HepG2 (cell line): Measurements from ENCODE around the gene HOXC5. TPM values are rescaled to one million over a fixed set of nuclear protein-coding genes. Genes with fewer than 3 reads are reported as not detected.

Experiments used
- ATAC-seq: fragments of 200-7000 bp; cut with Tn5 transposase; 3 replicates; pipeline ENCODE4 v1.9.1; 2020; ENCODE audit warnings: mild to moderate bottlenecking, moderate library complexity
- BruUV-seq: library from RNA; stranded (reverse); fragments of 400-500 nt; replicated peaks from 2 replicates; lab custom pipeline; 2021; lab: Mats Ljungman, UMichigan
- CTCF ChIA-PET: fragments of 300-600 bp; formaldehyde crosslinking; extraction: SDS; loops from one replicate; lab custom pipeline; 2021; ENCODE audit warnings: low total read pairs, inconsistent platforms, low intra/inter-chr PET ratio; lab: Yijun Ruan, JAX
- POLR2A ChIA-PET: fragments of 350-600 bp; sonication (Branson Sonifier 250); formaldehyde crosslinking; loops from one replicate; lab custom pipeline; 2020; ENCODE audit warnings: antibody characterized with exemption, inconsistent platforms; lab: Yijun Ruan, JAX
- DNase-seq: peaks from one replicate; pipeline ENCODE4 v3.0.0-alpha.2; 2015; ENCODE audit warnings: low spot score
- FAIRE-seq: peaks from 3 replicates; lab custom pipeline; 2011; peaks lifted over from hg19 to GRCh38; lab: Jason Lieb, UNC
- H2AFZ ChIP-seq: one replicate; pipeline ENCODE4 v1.6.1; 2011; ENCODE audit warnings: low read length, inconsistent platforms
- H3K27ac ChIP-seq: fragments of 300-600 bp; 3 replicates; pipeline ENCODE4 v1.8.0; 2011; ENCODE audit warnings: mixed run types, mild to moderate bottlenecking, mixed read lengths, low read length, inconsistent platforms; ENCODE audit not compliant: insufficient read depth; ENCODE audit errors: extremely low read length
- H3K27me3 ChIP-seq, 2 experiments: fragments of 200-600 bp in 1 of 2; 2 replicates in 1 of 2; 3 replicates in 1 of 2; pipeline versions ENCODE4 v1.6.0 to v1.8.0; 2011; ENCODE audit warnings: low read length in 2 of 2, mild to moderate bottlenecking in 2 of 2, moderate library complexity in 2 of 2, inconsistent platforms in 1 of 2; ENCODE audit not compliant: insufficient read depth in 2 of 2, control insufficient read depth in 1 of 2
- H3K36me3 ChIP-seq, 2 experiments: fragments of 200-600 bp in 1 of 2; replicated peaks in 1 of 2; 2 replicates in 1 of 2; 3 replicates in 1 of 2; pipeline versions ENCODE4 v1.5.1 to v1.8.0; 2011; ENCODE audit warnings: low read length in 2 of 2, inconsistent platforms in 1 of 2; ENCODE audit not compliant: insufficient read depth in 2 of 2, control insufficient read depth in 1 of 2
- H3K4me1 ChIP-seq: 2 replicates; pipeline ENCODE4 v1.5.1; 2012; ENCODE audit warnings: low read length, inconsistent platforms; ENCODE audit not compliant: insufficient read depth
- H3K4me2 ChIP-seq: 2 replicates; pipeline ENCODE4 v1.6.0; 2011; ENCODE audit warnings: low read depth, low read length, inconsistent platforms
- H3K4me3 ChIP-seq, 3 experiments: fragments of 200-600 bp in 1 of 3; sonication (generic), shearing (Covaris generic) in 1 of 3; replicated peaks in 1 of 3; 2 replicates each; pipeline ENCODE4 v1.5.1; 2011 to 2016; ENCODE audit warnings: low read length in 3 of 3, inconsistent platforms in 2 of 3, low read depth in 2 of 3, mild to moderate bottlenecking in 2 of 3, control low read depth in 1 of 3, mixed read lengths in 1 of 3; ENCODE audit not compliant: insufficient read depth in 1 of 3
- H3K79me2 ChIP-seq: one replicate; pipeline ENCODE4 v1.6.1; 2011; ENCODE audit warnings: low read length, inconsistent platforms; ENCODE audit not compliant: insufficient read depth
- H3K9ac ChIP-seq: 2 replicates; pipeline ENCODE4 v1.6.0; 2011; ENCODE audit warnings: mild to moderate bottlenecking, low read depth, low read length, inconsistent platforms; ENCODE audit not compliant: insufficient read depth
- H3K9me3 ChIP-seq: 2 replicates; pipeline ENCODE4 v1.5.1; 2012; ENCODE audit warnings: mild to moderate bottlenecking, low read length
- H4K20me1 ChIP-seq: 2 replicates; pipeline ENCODE4 v1.6.0; 2011; ENCODE audit warnings: inconsistent platforms, mild to moderate bottlenecking, low read length, moderate library complexity; ENCODE audit not compliant: insufficient read depth
- CEBPB ChIP-seq: IDR thresholded peaks from 2 replicates; pipeline ENCODE4 v1.6.1; 2011; ENCODE audit warnings: low read depth, low read length, improper control_type of control experiment, borderline replicate concordance
- DPF2 ChIP-seq: sonication (generic); formaldehyde crosslinking; IDR thresholded peaks from 2 replicates; pipeline ENCODE4 v1.4.0; 2020; ENCODE audit warnings: mild to moderate bottlenecking, low read depth, missing genetic modification reagents, borderline replicate concordance
- FOXO4 ChIP-seq: sonication (generic); formaldehyde crosslinking; conservative IDR thresholded peaks from 2 replicates; pipeline ENCODE4 v1.8.1; 2023; ENCODE audit warnings: missing genetic modification reagents
- GFI1 ChIP-seq: sonication (generic); formaldehyde crosslinking; IDR thresholded peaks from 2 replicates; pipeline ENCODE4 v1.5.0; 2020; ENCODE audit warnings: missing genetic modification reagents, mild to moderate bottlenecking, borderline replicate concordance
- HOXA7 ChIP-seq: sonication (generic); formaldehyde crosslinking; IDR thresholded peaks from 2 replicates; pipeline ENCODE4 v1.8.1; 2022; ENCODE audit warnings: mild to moderate bottlenecking, missing genetic modification reagents, moderate library complexity
- KAT8 ChIP-seq: IDR thresholded peaks from 2 replicates; pipeline ENCODE4 v1.6.1; 2016; ENCODE audit warnings: missing genetic modification reagents, missing compliant biosample characterization
- NCOR1 ChIP-seq: fragments of 200-600 bp; sonication (generic); IDR thresholded peaks from 2 replicates; pipeline ENCODE4 v1.7.0; 2017; ENCODE audit warnings: antibody characterized with exemption, low read length, borderline replicate concordance
- PHB2 ChIP-seq: fragments of 450-650 bp; IDR thresholded peaks from 2 replicates; pipeline ENCODE4 v1.6.1; 2018; ENCODE audit not compliant: partially characterized antibody
- SOX13 ChIP-seq, 3 experiments: fragments of 450-650 bp in 1 of 3; sonication (generic) in 1 of 3; formaldehyde crosslinking in 1 of 3; IDR thresholded peaks in 2 of 3; conservative IDR thresholded peaks in 1 of 3; 2 replicates each; pipeline versions ENCODE4 v1.5.0 to v1.6.1; 2016 to 2020; ENCODE audit warnings: antibody characterized with exemption in 1 of 3, mild to moderate bottlenecking in 1 of 3, missing compliant biosample characterization in 1 of 3, missing genetic modification reagents in 1 of 3, moderate library complexity in 1 of 3
- ZFP82 ChIP-seq: sonication (generic); formaldehyde crosslinking; IDR thresholded peaks from 2 replicates; pipeline ENCODE4 v1.5.1; 2020; ENCODE audit warnings: mild to moderate bottlenecking, missing genetic modification reagents, borderline replicate concordance
- ZIK1 ChIP-seq: sonication (generic); formaldehyde crosslinking; IDR thresholded peaks from 2 replicates; pipeline ENCODE4 v1.5.0; 2020; ENCODE audit warnings: mild to moderate bottlenecking, low read depth, missing genetic modification reagents, borderline replicate concordance
- ZNF230 ChIP-seq: sonication (generic); formaldehyde crosslinking; IDR thresholded peaks from 2 replicates; pipeline ENCODE4 v1.4.0; 2020; ENCODE audit warnings: mild to moderate bottlenecking, missing genetic modification reagents
- ZNF446 ChIP-seq: sonication (generic); formaldehyde crosslinking; IDR thresholded peaks from 2 replicates; pipeline ENCODE4 v1.5.0; 2020; ENCODE audit warnings: mild to moderate bottlenecking, missing genetic modification reagents
- ZNF790 ChIP-seq: sonication (generic); formaldehyde crosslinking; IDR thresholded peaks from 2 replicates; pipeline ENCODE4 v1.8.0; 2022; ENCODE audit warnings: missing genetic modification reagents, mild to moderate bottlenecking, borderline replicate concordance
- WGBS: methylation state at CpG from one replicate; pipeline ENCODE4 v1.1.6; 2017; ENCODE audit warnings: low lambda C conversion rate; 5-methylcytosine and 5-hydroxymethylcytosine counted together
- in situ Hi-C: cut with HindIII; loops from 2 replicates; pipeline ENCODE4 v1.10.0; 2017; ENCODE audit warnings: low pct_unique_long_range_greater_than_20kb; ENCODE audit not compliant: extremely low pct_ligation_motif_present
- intact Hi-C: fragments of 100-400 bp; cut with micrococcal nuclease; formaldehyde crosslinking; loops from one replicate; pipeline ENCODE4 v1.10.0; 2022; ENCODE audit not compliant: unreplicated experiment
- polyA plus RNA-seq, 8 experiments: library from polyadenylated mRNA; depleted of rRNA in 3 of 8; stranded (reverse) in 7 of 8; unstranded in 1 of 8; fragments of >200 nt; fragmentation: Illumina TruSeq in 4 of 8; extraction: Trizol in 4 of 8; gene quantifications; 2 replicates each; pipeline versions ENCODE4 v1.2.1 to v1.2.3, GENCODE V29; 2011 to 2016; ENCODE audit warnings: low read depth in 4 of 8, missing spikeins in 1 of 8, mixed read lengths in 1 of 8; ENCODE audit not compliant: insufficient read depth in 1 of 8
- total RNA-seq, 5 experiments: library from RNA; depleted of rRNA; stranded (reverse); fragments of >200 nt; fragmentation: Illumina TruSeq; extraction: Trizol; gene quantifications; 2 replicates each; pipeline ENCODE4 v1.2.3, GENCODE V29; 2016; ENCODE audit warnings: low read depth in 1 of 5

The HOXC5 gene
- total and polyA plus RNA-seq, 2 of the 13 experiments (the other 11 are each of a cell fraction or from before 2014, with no cell fraction given): not detected

- FAIRE-seq: no peak
- intact Hi-C loops: no loop called here
- no peaks in the 10 kb centered on the region for H3K79me2 ChIP-seq
- in situ Hi-C loops: no loop called here
- TF ChIP-seq PHB2 (no peak), ZIK1 (CRISPR knock-in tag) (no peak), ZNF790 (CRISPR knock-in tag) (no peak), GFI1 (CRISPR knock-in tag) (no peak), ZFP82 (CRISPR knock-in tag) (no peak), SOX13 (IDR thresholded peaks at IDR 0.05) (no peak), SOX13 (CRISPR knock-in tag; conservative IDR thresholded peaks at IDR 0.05 in 1 of 2, IDR thresholded peaks at IDR 0.05 in 1 of 2) (no peak), NCOR1 (no peak), DPF2 (no peak), HOXA7 (CRISPR knock-in tag) (no peak), ZNF446 (no peak), ZNF230 (CRISPR knock-in tag) (no peak), CEBPB (no peak), KAT8 (no peak), FOXO4 (no peak)
- H3K9me3 ChIP-seq: no peaks in the 10 kb centered on the region
- H3K4me3 ChIP-seq: no peak overlapping the region
- WGBS: 9% methylated on average over 3 of the region's 3 CpGs
- no TSS peak for BruUV-seq
- peaks cover 8 to 52% of the 10 kb centered on the region in 2 experiments for H3K27me3 ChIP-seq
- ChIA-PET POLR2A (no interaction called here), CTCF (no interaction called here)
- no peaks in the 10 kb centered on the region for H4K20me1 ChIP-seq
- DNase-seq: no peak
- H2AFZ ChIP-seq: no peak overlapping the region
- H3K4me2 ChIP-seq: no peak overlapping the region
- no peaks in the 10 kb centered on the region for H3K4me1 ChIP-seq
- no peak overlapping the region for H3K9ac ChIP-seq
- ATAC-seq: no peak
- H3K36me3 ChIP-seq: no peaks in the 10 kb centered on the region
- H3K27ac ChIP-seq: no peak overlapping the region
These were observed 7.8 kb downstream of the HOXC5 start for GRCh38 chr12:54040648-54041047.
